K562 (cell line): Measurements from ENCODE around the gene SRCIN1.

Experiments used
- CBX2 ChIP-seq: fragments of 200-600 bp; sonication (generic); IDR thresholded peaks from one replicate; pipeline ENCODE4 v1.6.1; 2012; ENCODE audit warnings: mild to moderate bottlenecking, low read length, inconsistent platforms; ENCODE audit not compliant: insufficient read depth, poor library complexity, severe bottlenecking
- ELF4 ChIP-seq: fragments of 450-650 bp; formaldehyde crosslinking; IDR thresholded peaks from 2 replicates; pipeline ENCODE4 v1.4.0; 2022; ENCODE audit warnings: missing genetic modification characterization
- JUND ChIP-seq, 2 experiments: IDR thresholded peaks; 2 replicates in 1 of 2; 3 replicates in 1 of 2; pipeline ENCODE4 v1.6.1; 2011; ENCODE audit warnings: borderline replicate concordance in 2 of 2, low read depth in 2 of 2, low read length in 2 of 2, improper control_type of control experiment in 1 of 2, missing biosample characterization in 1 of 2, missing genetic modification characterization in 1 of 2, missing genetic modification reagents in 1 of 2
- POLR2A ChIP-seq: fragments of 450-650 bp; conservative IDR thresholded peaks from 2 replicates; pipeline ENCODE4 v1.6.1; 2016
- POLR2AphosphoS5 ChIP-seq: IDR thresholded peaks from 2 replicates; pipeline ENCODE4 v1.6.1; 2011; ENCODE audit warnings: mild to moderate bottlenecking, low read depth, low read length, moderate library complexity; ENCODE audit not compliant: control insufficient read depth, insufficient read depth
- STAT5A ChIP-seq: IDR thresholded peaks from 2 replicates; pipeline ENCODE4 v1.6.1; 2012; ENCODE audit warnings: low read length, inconsistent platforms, borderline replicate concordance
- ZFP30 ChIP-seq: fragments of 250-450 bp; sonication (Bioruptor Pico); IDR thresholded peaks from 2 replicates; pipeline ENCODE4 v1.8.0; 2022; ENCODE audit warnings: moderate library complexity, mild to moderate bottlenecking, inconsistent platforms, borderline replicate concordance
- ZNF175 ChIP-seq: fragments of 200-800 bp; sonication (Bioruptor generic); IDR thresholded peaks from 2 replicates; pipeline ENCODE4 v1.6.1; 2016; ENCODE audit warnings: low read depth, mild to moderate bottlenecking, missing genetic modification characterization, missing compliant biosample characterization
- ZNF239 ChIP-seq: fragments of 250-450 bp; sonication (Bioruptor Pico); IDR thresholded peaks from 2 replicates; pipeline ENCODE4 v1.4.0; 2020; ENCODE audit warnings: mild to moderate bottlenecking
- ZNF717 ChIP-seq: fragments of 250-450 bp; sonication (Bioruptor Pico); IDR thresholded peaks from 2 replicates; pipeline ENCODE4 v1.5.0; 2021
- TF ChIP-seq, protein P1 (sequence below): fragments of 250-450 bp; sonication (Bioruptor Pico); IDR thresholded peaks from 2 replicates; pipeline ENCODE4 v1.8.0; 2022; ENCODE audit warnings: moderate library complexity, mild to moderate bottlenecking, inconsistent platforms
- TF ChIP-seq, protein P2 (sequence below): sonication (generic); formaldehyde crosslinking; IDR thresholded peaks from 2 replicates; pipeline ENCODE4 v1.8.0; 2022; ENCODE audit warnings: mild to moderate bottlenecking, missing genetic modification reagents
- TF ChIP-seq, protein P3 (sequence below): fragments of 450-650 bp; IDR thresholded peaks from 2 replicates; pipeline ENCODE4 v1.6.1; 2016; ENCODE audit warnings: borderline replicate concordance
- TF ChIP-seq, protein P4 (sequence below): sonication (generic); formaldehyde crosslinking; IDR thresholded peaks from 2 replicates; pipeline ENCODE4 v1.8.0; 2022; ENCODE audit warnings: mild to moderate bottlenecking, low read depth, missing genetic modification reagents

DNA sequence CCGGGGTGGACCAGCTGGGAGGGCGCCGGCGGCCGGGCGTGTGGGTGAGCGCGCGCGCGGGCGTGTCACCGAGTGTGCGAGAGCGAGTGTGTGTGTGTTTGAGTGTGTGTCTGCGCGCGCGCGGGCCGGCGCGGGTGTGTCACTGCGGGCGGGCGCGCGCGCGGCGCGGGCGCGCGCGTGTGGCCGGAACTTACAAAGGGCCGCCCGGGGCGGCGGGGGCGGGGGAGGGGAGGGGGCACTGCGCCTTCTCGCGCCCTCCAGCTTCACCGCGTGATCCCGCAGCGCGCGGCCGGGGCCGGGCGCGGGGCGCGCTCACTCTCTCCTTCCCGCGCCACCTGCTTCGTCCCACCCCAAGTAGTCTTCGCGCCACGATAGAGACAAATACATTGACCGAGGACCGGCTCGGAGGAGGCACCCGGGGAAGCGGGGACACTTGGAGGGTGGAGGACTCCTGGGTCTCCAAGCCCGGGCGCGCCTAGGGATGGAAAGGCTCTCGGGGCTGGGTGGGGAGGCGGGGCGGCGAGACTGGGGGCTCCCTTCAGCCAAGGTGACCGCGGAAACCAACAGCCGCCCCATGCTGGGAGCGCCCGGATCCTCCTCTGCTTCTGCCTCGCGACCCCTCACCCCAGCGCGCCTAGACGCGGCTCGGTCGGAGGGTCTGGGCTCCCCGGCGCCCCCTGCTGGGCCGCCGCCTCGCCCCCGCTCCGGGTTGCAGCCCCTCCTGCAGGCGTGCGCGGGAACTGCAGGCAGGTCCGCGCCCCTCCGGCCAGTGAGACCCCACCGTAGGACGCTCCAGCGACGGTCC lies at the start of gene SRCIN1:
- TF ChIP-seq, protein P1, sequence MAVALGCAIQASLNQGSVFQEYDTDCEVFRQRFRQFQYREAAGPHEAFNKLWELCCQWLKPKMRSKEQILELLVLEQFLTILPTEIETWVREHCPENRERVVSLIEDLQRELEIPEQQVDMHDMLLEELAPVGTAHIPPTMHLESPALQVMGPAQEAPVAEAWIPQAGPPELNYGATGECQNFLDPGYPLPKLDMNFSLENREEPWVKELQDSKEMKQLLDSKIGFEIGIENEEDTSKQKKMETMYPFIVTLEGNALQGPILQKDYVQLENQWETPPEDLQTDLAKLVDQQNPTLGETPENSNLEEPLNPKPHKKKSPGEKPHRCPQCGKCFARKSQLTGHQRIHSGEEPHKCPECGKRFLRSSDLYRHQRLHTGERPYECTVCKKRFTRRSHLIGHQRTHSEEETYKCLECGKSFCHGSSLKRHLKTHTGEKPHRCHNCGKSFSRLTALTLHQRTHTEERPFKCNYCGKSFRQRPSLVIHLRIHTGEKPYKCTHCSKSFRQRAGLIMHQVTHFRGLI (CRISPR knock-in tag) = no peak
- TF ChIP-seq POLR2A (peak; percentile 57), CBX2 (no peak), STAT5A (no peak), JUND (IDR thresholded peaks at IDR 0.05; ENCODE audit: borderline replicate concordance, low read depth, low read length) (0 out of 2 replicates have a peak, but pooled peaks have one; percentile 17), JUND (tag; IDR thresholded peaks at IDR 0.05; ENCODE audit: borderline replicate concordance, low read depth, low read length) (no peak), ZNF175 (CRISPR knock-in tag) (no peak), ZNF717 (CRISPR knock-in tag) (no peak), ZFP30 (no peak), ZNF239 (CRISPR knock-in tag) (no peak), POLR2AphosphoS5 (no peak), ELF4 (CRISPR knock-in tag) (no peak)
- TF ChIP-seq, protein P2, sequence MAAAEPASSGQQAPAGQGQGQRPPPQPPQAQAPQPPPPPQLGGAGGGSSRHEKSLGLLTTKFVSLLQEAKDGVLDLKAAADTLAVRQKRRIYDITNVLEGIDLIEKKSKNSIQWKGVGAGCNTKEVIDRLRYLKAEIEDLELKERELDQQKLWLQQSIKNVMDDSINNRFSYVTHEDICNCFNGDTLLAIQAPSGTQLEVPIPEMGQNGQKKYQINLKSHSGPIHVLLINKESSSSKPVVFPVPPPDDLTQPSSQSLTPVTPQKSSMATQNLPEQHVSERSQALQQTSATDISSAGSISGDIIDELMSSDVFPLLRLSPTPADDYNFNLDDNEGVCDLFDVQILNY = no peak
- TF ChIP-seq, protein P3, sequence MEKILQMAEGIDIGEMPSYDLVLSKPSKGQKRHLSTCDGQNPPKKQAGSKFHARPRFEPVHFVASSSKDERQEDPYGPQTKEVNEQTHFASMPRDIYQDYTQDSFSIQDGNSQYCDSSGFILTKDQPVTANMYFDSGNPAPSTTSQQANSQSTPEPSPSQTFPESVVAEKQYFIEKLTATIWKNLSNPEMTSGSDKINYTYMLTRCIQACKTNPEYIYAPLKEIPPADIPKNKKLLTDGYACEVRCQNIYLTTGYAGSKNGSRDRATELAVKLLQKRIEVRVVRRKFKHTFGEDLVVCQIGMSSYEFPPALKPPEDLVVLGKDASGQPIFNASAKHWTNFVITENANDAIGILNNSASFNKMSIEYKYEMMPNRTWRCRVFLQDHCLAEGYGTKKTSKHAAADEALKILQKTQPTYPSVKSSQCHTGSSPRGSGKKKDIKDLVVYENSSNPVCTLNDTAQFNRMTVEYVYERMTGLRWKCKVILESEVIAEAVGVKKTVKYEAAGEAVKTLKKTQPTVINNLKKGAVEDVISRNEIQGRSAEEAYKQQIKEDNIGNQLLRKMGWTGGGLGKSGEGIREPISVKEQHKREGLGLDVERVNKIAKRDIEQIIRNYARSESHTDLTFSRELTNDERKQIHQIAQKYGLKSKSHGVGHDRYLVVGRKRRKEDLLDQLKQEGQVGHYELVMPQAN = no peak
- TF ChIP-seq, protein P4, sequence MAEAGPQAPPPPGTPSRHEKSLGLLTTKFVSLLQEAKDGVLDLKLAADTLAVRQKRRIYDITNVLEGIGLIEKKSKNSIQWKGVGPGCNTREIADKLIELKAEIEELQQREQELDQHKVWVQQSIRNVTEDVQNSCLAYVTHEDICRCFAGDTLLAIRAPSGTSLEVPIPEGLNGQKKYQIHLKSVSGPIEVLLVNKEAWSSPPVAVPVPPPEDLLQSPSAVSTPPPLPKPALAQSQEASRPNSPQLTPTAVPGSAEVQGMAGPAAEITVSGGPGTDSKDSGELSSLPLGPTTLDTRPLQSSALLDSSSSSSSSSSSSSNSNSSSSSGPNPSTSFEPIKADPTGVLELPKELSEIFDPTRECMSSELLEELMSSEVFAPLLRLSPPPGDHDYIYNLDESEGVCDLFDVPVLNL (CRISPR knock-in tag) = no peak
